Astrocyte (in vitro differentiated cells and primary cell): ENCODE measurements around the gene IL20RB.

ENCODE experiments used
- EZH2 ChIP-seq: IDR thresholded peaks from 2 replicates; pipeline ENCODE4 v1.6.1; 2012; ENCODE audit warnings: mild to moderate bottlenecking, low read length, inconsistent platforms; ENCODE audit not compliant: insufficient read depth
- TF ChIP-seq, protein P1 (sequence below): IDR thresholded peaks from 2 replicates; pipeline ENCODE4 v1.5.1; 2011; ENCODE audit warnings: low read depth, mild to moderate bottlenecking, inconsistent platforms, low read length, moderate library complexity; ENCODE audit not compliant: insufficient read depth

DNA sequence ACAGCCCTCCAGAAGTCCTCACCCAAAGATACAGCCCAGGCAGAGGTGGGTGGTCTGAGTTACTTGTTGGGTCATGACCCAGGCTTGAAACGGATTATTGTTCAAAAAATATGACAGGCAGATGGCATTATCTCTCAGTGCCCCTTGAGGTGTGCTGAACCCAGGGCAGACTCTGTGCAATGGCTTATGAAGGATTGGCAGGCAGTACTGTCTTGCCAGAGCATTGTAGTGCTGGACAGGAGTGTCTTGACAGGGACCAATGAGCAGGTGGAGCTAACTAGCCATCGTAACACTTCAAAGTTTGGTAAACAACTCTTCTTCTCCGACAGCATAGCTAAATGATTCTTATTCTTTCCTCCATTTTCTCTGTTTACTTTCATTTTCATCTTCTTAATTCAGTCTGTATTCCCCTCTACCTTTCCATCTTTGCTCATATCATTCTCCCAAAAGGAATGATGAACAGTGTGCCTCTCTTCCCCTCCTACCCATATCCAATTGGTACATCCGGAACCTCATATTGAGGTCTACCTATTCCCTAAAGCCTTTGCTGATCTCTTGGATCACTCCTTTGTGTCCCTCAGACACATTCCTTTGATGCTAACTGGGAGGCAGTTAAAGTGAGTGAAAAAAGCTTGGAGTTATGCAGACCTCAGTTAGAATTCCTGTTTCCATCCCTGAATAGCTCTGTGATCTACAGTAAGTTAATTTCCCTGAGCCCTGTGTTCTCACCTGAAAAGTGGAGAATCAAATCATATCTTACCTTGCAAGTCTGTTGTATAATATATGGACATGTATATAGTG is 2.6 kb upstream of the IL20RB start:
- TF ChIP-seq, protein P1, sequence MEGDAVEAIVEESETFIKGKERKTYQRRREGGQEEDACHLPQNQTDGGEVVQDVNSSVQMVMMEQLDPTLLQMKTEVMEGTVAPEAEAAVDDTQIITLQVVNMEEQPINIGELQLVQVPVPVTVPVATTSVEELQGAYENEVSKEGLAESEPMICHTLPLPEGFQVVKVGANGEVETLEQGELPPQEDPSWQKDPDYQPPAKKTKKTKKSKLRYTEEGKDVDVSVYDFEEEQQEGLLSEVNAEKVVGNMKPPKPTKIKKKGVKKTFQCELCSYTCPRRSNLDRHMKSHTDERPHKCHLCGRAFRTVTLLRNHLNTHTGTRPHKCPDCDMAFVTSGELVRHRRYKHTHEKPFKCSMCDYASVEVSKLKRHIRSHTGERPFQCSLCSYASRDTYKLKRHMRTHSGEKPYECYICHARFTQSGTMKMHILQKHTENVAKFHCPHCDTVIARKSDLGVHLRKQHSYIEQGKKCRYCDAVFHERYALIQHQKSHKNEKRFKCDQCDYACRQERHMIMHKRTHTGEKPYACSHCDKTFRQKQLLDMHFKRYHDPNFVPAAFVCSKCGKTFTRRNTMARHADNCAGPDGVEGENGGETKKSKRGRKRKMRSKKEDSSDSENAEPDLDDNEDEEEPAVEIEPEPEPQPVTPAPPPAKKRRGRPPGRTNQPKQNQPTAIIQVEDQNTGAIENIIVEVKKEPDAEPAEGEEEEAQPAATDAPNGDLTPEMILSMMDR = no peak
- TF ChIP-seq EZH2 = no peak
